Smooth muscle cell (in vitro differentiated cells): ENCODE results near the gene RPL22. TPM values are rescaled to one million over a fixed set of nuclear protein-coding genes. Genes with fewer than 3 reads are reported as not detected.

Experiments
- DNase-seq: peaks from one replicate; lab custom pipeline; 2025; ENCODE audit not compliant: unreplicated experiment; lab: John Stamatoyannopoulos, UW
- H2AFZ ChIP-seq: fragments of 200-600 bp; sonication (generic); 2 replicates; pipeline ENCODE4 v1.6.0; 2016; ENCODE audit warnings: antibody characterized with exemption, low read depth, mild to moderate bottlenecking
- H3F3A ChIP-seq: fragments of 200-600 bp; sonication (generic); 2 replicates; pipeline ENCODE4 v1.6.0; 2017; ENCODE audit warnings: antibody characterized with exemption, low read depth
- H3K27ac ChIP-seq: fragments of 200-600 bp; sonication (generic); 2 replicates; pipeline ENCODE4 v1.5.1; 2016; ENCODE audit warnings: low read depth, mild to moderate bottlenecking
- H3K27me3 ChIP-seq: fragments of 200-600 bp; sonication (generic); 2 replicates; pipeline ENCODE4 v1.6.1; 2016; ENCODE audit warnings: low read depth, mild to moderate bottlenecking
- H3K36me3 ChIP-seq: fragments of 200-600 bp; sonication (generic); 2 replicates; pipeline ENCODE4 v1.5.1; 2016; ENCODE audit warnings: low read depth
- H3K4me1 ChIP-seq: fragments of 200-600 bp; sonication (generic); 2 replicates; pipeline ENCODE4 v1.5.1; 2016; ENCODE audit warnings: low read depth
- H3K4me2 ChIP-seq: fragments of 200-600 bp; sonication (generic); 2 replicates; pipeline ENCODE4 v1.6.0; 2016; ENCODE audit warnings: mild to moderate bottlenecking
- H3K4me3 ChIP-seq: fragments of 200-600 bp; sonication (generic); 2 replicates; pipeline ENCODE4 v1.5.1; 2016; ENCODE audit warnings: mild to moderate bottlenecking
- H3K79me2 ChIP-seq: fragments of 200-600 bp; sonication (generic); 2 replicates; pipeline ENCODE4 v1.6.0; 2016; ENCODE audit warnings: low read depth, mild to moderate bottlenecking
- H3K9ac ChIP-seq: fragments of 200-600 bp; sonication (generic); 2 replicates; pipeline ENCODE4 v1.6.0; 2016; ENCODE audit warnings: low read depth
- H3K9me3 ChIP-seq: fragments of 200-600 bp; sonication (generic); replicated peaks from 2 replicates; pipeline ENCODE4 v1.5.1; 2016; ENCODE audit warnings: low read depth
- H4K20me1 ChIP-seq: fragments of 200-600 bp; sonication (generic); 2 replicates; pipeline ENCODE4 v1.6.0; 2016; ENCODE audit warnings: low read depth
- CTCF ChIP-seq: fragments of 200-600 bp; sonication (generic); IDR thresholded peaks from 2 replicates; pipeline ENCODE4 v1.5.1; 2017; ENCODE audit warnings: borderline replicate concordance, mild to moderate bottlenecking, antibody characterized with exemption; ENCODE audit not compliant: insufficient read depth, poor library complexity, severe bottlenecking
- WGBS: methylation state at CpG from one replicate; pipeline ENCODE4 v1.1.7; 2016; ENCODE audit warnings: low lambda C conversion rate; 5-methylcytosine and 5-hydroxymethylcytosine counted together
- polyA plus RNA-seq: library from polyadenylated mRNA; unstranded; fragments of >200 nt; fragmentation: Nextera tagmentation; extraction: Ambion mirVana; gene quantifications from 2 replicates; pipeline ENCODE4 v1.2.1, GENCODE V29; 2016
- total RNA-seq: library from RNA; depleted of rRNA; stranded (reverse); fragments of >200 nt; gene quantifications from 2 replicates; pipeline ENCODE4 v1.2.3, GENCODE V29; 2014

Gene RPL22
- total and polyA plus RNA-seq, 2 experiments from 2014 or later = 108 TPM

GRCh38 chr1:6140413-6140812, 59.0 kb downstream of the RPL22 start:
- Histone ChIP-seq H3K4me1 (no peaks in the 10 kb centered on the region), H3K9me3 (no peaks in the 10 kb centered on the region), H3K36me3 (no peaks in the 10 kb centered on the region), H3K27me3 (no peaks in the 10 kb centered on the region), H3K4me2 (no peak overlapping the region), H3K79me2 (no peaks in the 10 kb centered on the region), H3K4me3 (no peak overlapping the region), H3F3A (no peaks in the 10 kb centered on the region), H3K9ac (no peak overlapping the region), H3K27ac (no peak overlapping the region), H4K20me1 (no peaks in the 10 kb centered on the region), H2AFZ (no peak overlapping the region)
- no peak for DNase-seq
- no peak for TF ChIP-seq CTCF
- 91% methylated on average over 2 of the region's 2 CpGs for WGBS

- Histone ChIP-seq H2AFZ (no peak overlapping the region), H3K36me3 (no peaks in the 10 kb centered on the region), H4K20me1 (no peaks in the 10 kb centered on the region), H3K4me1 (no peaks in the 10 kb centered on the region), H3K9ac (no peak overlapping the region), H3K4me3 (no peak overlapping the region), H3F3A (no peaks in the 10 kb centered on the region), H3K4me2 (no peak overlapping the region), H3K27me3 (no peaks in the 10 kb centered on the region), H3K79me2 (no peaks in the 10 kb centered on the region), H3K9me3 (no peaks in the 10 kb centered on the region), H3K27ac (no peak overlapping the region)
- DNase-seq = no peak
- 74% methylated on average over 2 of the region's 5 CpGs for WGBS
- no peak for TF ChIP-seq CTCF
Measured at GRCh38 chr1:6137758-6138157, 61.6 kb downstream of the RPL22 start.

GRCh38 chr1:6136516-6137220, 62.7 kb downstream of the RPL22 start:
- H3K4me3 ChIP-seq = no peak overlapping the region
- no peak overlapping the region for H3K9ac ChIP-seq
- no peak for TF ChIP-seq CTCF
- H3K79me2 ChIP-seq = no peaks in the 10 kb centered on the region
- no peaks in the 10 kb centered on the region for H3K9me3 ChIP-seq
- no peaks in the 10 kb centered on the region for H3K36me3 ChIP-seq
- H2AFZ ChIP-seq = no peak overlapping the region
- H3K4me2 ChIP-seq = no peak overlapping the region
- DNase-seq = no peak
- H3F3A ChIP-seq = no peaks in the 10 kb centered on the region
- H3K27ac ChIP-seq = no peak overlapping the region
- WGBS = 96% methylated on average over 16 of the region's 16 CpGs
- H3K4me1 ChIP-seq = no peaks in the 10 kb centered on the region
- no peaks in the 10 kb centered on the region for H4K20me1 ChIP-seq
- no peaks in the 10 kb centered on the region for H3K27me3 ChIP-seq

Other genes with a start within 250 kb of the RPL22 start
- 8.4 and 8.6 TPM in 2 replicates for gene NPHP4, start 207.2 kb downstream of the RPL22 start, total RNA-seq
- gene NPHP4, start 207.2 kb downstream of the RPL22 start, polyA plus RNA-seq = 4.9 and 5.4 TPM in 2 replicates
- gene KCNAB2, start 153.7 kb downstream of the RPL22 start, total RNA-seq = 1.4 and 3.6 TPM in 2 replicates
- gene KCNAB2, start 153.7 kb downstream of the RPL22 start, polyA plus RNA-seq = 2.9 and 3.9 TPM in 2 replicates
- 0.40 TPM in 2 replicates for gene CHD5, start 19.3 kb downstream of the RPL22 start, total RNA-seq
- gene CHD5, start 19.3 kb downstream of the RPL22 start, polyA plus RNA-seq = not detected in 2 replicates
- 1.8 and 4.8 TPM in 2 replicates for gene RNF207, start 6.5 kb upstream of the RPL22 start, total RNA-seq
- gene RNF207, start 6.5 kb upstream of the RPL22 start, polyA plus RNA-seq = 2.0 and 4.0 TPM in 2 replicates
- 55.1 and 66.8 TPM in 2 replicates for gene ICMT, start 36.4 kb upstream of the RPL22 start, total RNA-seq
- 34.7 and 36.6 TPM in 2 replicates for gene ICMT, start 36.4 kb upstream of the RPL22 start, polyA plus RNA-seq
- gene HES3, start 44.6 kb upstream of the RPL22 start, total RNA-seq = not detected in 2 replicates
- gene HES3, start 44.6 kb upstream of the RPL22 start, polyA plus RNA-seq = not detected in 2 replicates
- 6.4 and 8.2 TPM in 2 replicates for gene GPR153, start 61.5 kb upstream of the RPL22 start, total RNA-seq
- gene GPR153, start 61.5 kb upstream of the RPL22 start, polyA plus RNA-seq = 15.5 and 15.8 TPM in 2 replicates
- gene ACOT7, start 194.2 kb upstream of the RPL22 start, total RNA-seq = 16.4 and 19.5 TPM in 2 replicates
- gene ACOT7, start 194.2 kb upstream of the RPL22 start, polyA plus RNA-seq = 53.6 and 53.8 TPM in 2 replicates
- gene HES2, start 220.3 kb upstream of the RPL22 start, total RNA-seq = 4.6 and 5.6 TPM in 2 replicates
- 1.7 and 11.1 TPM in 2 replicates for gene HES2, start 220.3 kb upstream of the RPL22 start, polyA plus RNA-seq
- gene ESPN, start 225.2 kb upstream of the RPL22 start, total RNA-seq = not detected in 2 replicates
- 1.1 and 2.6 TPM in 2 replicates for gene ESPN, start 225.2 kb upstream of the RPL22 start, polyA plus RNA-seq